22Rv1 (cell line): ENCODE results near the gene BNIP2.

Experiments used
- ZFX ChIP-seq: fragments of 450-650 bp; IDR thresholded peaks from 2 replicates; pipeline ENCODE4 v1.6.1; 2017; ENCODE audit warnings: antibody characterized with exemption, borderline replicate concordance
- TF ChIP-seq, protein P1 (sequence below): fragments of 450-650 bp; IDR thresholded peaks from 2 replicates; pipeline ENCODE4 v1.5.1; 2017; ENCODE audit warnings: mild to moderate bottlenecking

- TF ChIP-seq, protein P1, sequence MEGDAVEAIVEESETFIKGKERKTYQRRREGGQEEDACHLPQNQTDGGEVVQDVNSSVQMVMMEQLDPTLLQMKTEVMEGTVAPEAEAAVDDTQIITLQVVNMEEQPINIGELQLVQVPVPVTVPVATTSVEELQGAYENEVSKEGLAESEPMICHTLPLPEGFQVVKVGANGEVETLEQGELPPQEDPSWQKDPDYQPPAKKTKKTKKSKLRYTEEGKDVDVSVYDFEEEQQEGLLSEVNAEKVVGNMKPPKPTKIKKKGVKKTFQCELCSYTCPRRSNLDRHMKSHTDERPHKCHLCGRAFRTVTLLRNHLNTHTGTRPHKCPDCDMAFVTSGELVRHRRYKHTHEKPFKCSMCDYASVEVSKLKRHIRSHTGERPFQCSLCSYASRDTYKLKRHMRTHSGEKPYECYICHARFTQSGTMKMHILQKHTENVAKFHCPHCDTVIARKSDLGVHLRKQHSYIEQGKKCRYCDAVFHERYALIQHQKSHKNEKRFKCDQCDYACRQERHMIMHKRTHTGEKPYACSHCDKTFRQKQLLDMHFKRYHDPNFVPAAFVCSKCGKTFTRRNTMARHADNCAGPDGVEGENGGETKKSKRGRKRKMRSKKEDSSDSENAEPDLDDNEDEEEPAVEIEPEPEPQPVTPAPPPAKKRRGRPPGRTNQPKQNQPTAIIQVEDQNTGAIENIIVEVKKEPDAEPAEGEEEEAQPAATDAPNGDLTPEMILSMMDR = no peak
- no peak for TF ChIP-seq ZFX
These were observed 34.7 kb upstream of the BNIP2 start for GRCh38 chr15:59723687-59724346.
